HepG2 (cell line): ENCODE data around the gene SLBP. TPM values are rescaled to one million over a fixed set of nuclear protein-coding genes. Genes with fewer than 3 reads are reported as not detected.

Experiments
- CTCF ChIP-seq: sonication (generic); formaldehyde crosslinking; IDR thresholded peaks from 2 replicates; pipeline ENCODE4 v1.5.0; 2020; ENCODE audit warnings: mild to moderate bottlenecking, missing genetic modification reagents, moderate library complexity
- DR1 ChIP-seq: sonication (generic); formaldehyde crosslinking; IDR thresholded peaks from 2 replicates; pipeline ENCODE4 v1.8.0; 2021; ENCODE audit warnings: mild to moderate bottlenecking, missing genetic modification reagents, inconsistent platforms
- ELF3 ChIP-seq: IDR thresholded peaks from 2 replicates; pipeline ENCODE4 v1.6.1; 2016; ENCODE audit warnings: missing genetic modification reagents, missing compliant biosample characterization
- EP300 ChIP-seq, 3 experiments: sonication (generic) in 1 of 3; formaldehyde crosslinking in 1 of 3; IDR thresholded peaks; 2 replicates each; pipeline versions ENCODE4 v1.5.1 to v1.6.1; 2011 to 2020; ENCODE audit warnings: low read depth in 2 of 3, low read length in 2 of 3, borderline replicate concordance in 1 of 3, improper control_type of control experiment in 1 of 3, mild to moderate bottlenecking in 1 of 3, missing genetic modification reagents in 1 of 3, moderate library complexity in 1 of 3
- FUBP1 ChIP-seq: sonication (generic); formaldehyde crosslinking; IDR thresholded peaks from 2 replicates; pipeline ENCODE4 v1.5.1; 2020; ENCODE audit warnings: missing genetic modification reagents, mild to moderate bottlenecking, borderline replicate concordance
- HNRNPLL ChIP-seq: fragments of 200-400 bp; formaldehyde crosslinking; IDR thresholded peaks from 2 replicates; pipeline ENCODE4 v1.6.1; 2017; ENCODE audit warnings: mild to moderate bottlenecking, low read depth, low read length; ENCODE audit not compliant: poor library complexity, severe bottlenecking
- ISX ChIP-seq: sonication (generic); formaldehyde crosslinking; conservative IDR thresholded peaks from 2 replicates; pipeline ENCODE4 v1.5.0; 2020; ENCODE audit warnings: missing genetic modification reagents
- KLF13 ChIP-seq: sonication (generic); formaldehyde crosslinking; IDR thresholded peaks from 2 replicates; pipeline ENCODE4 v1.4.0; 2020; ENCODE audit warnings: mild to moderate bottlenecking, missing genetic modification reagents
- MAFK ChIP-seq, 2 experiments: IDR thresholded peaks in 1 of 2; conservative IDR thresholded peaks in 1 of 2; 2 replicates each; pipeline ENCODE4 v1.6.1; 2011; ENCODE audit warnings: improper control_type of control experiment in 2 of 2, low read length in 2 of 2
- RAD21 ChIP-seq: fragments of 450-650 bp; formaldehyde crosslinking; IDR thresholded peaks from 2 replicates; pipeline ENCODE4 v1.5.0; 2020; ENCODE audit warnings: mild to moderate bottlenecking
- SALL2 ChIP-seq: sonication (generic); formaldehyde crosslinking; IDR thresholded peaks from 2 replicates; pipeline ENCODE4 v1.8.1; 2023; ENCODE audit warnings: mild to moderate bottlenecking, missing genetic modification reagents, inconsistent platforms
- SRY ChIP-seq: sonication (generic); formaldehyde crosslinking; IDR thresholded peaks from 2 replicates; pipeline ENCODE4 v1.8.0; 2022; ENCODE audit warnings: mild to moderate bottlenecking, missing genetic modification reagents
- SSRP1 ChIP-seq: IDR thresholded peaks from 2 replicates; pipeline ENCODE4 v1.6.1; 2016; ENCODE audit warnings: control low read depth
- STAG1 ChIP-seq: sonication (generic); formaldehyde crosslinking; IDR thresholded peaks from 2 replicates; pipeline ENCODE4 v1.4.0; 2020; ENCODE audit warnings: missing genetic modification reagents
- THYN1 ChIP-seq: sonication (generic); formaldehyde crosslinking; IDR thresholded peaks from 2 replicates; pipeline ENCODE4 v1.8.1; 2023; ENCODE audit warnings: low read depth, mild to moderate bottlenecking, moderate library complexity, missing genetic modification reagents, borderline replicate concordance
- ZBTB20 ChIP-seq: sonication (generic); formaldehyde crosslinking; IDR thresholded peaks from 2 replicates; pipeline ENCODE4 v1.8.1; 2023; ENCODE audit warnings: missing genetic modification reagents, low read depth, mild to moderate bottlenecking, borderline replicate concordance
- ZBTB38 ChIP-seq: sonication (generic); formaldehyde crosslinking; IDR thresholded peaks from 2 replicates; pipeline ENCODE4 v1.5.1; 2020; ENCODE audit warnings: mild to moderate bottlenecking, missing genetic modification reagents
- ZFP37 ChIP-seq: sonication (generic); formaldehyde crosslinking; IDR thresholded peaks from 2 replicates; pipeline ENCODE4 v1.4.0; 2020; ENCODE audit warnings: missing genetic modification reagents, borderline replicate concordance
- ZNF17 ChIP-seq: sonication (generic); formaldehyde crosslinking; IDR thresholded peaks from 2 replicates; pipeline ENCODE4 v1.5.0; 2020; ENCODE audit warnings: mild to moderate bottlenecking, missing genetic modification reagents
- ZNF224 ChIP-seq: sonication (generic); formaldehyde crosslinking; IDR thresholded peaks from 2 replicates; pipeline ENCODE4 v1.5.0; 2020; ENCODE audit warnings: mild to moderate bottlenecking, missing genetic modification reagents
- ZNF263 ChIP-seq: sonication (generic); formaldehyde crosslinking; IDR thresholded peaks from 2 replicates; pipeline ENCODE4 v1.4.0; 2020; ENCODE audit warnings: missing genetic modification reagents
- ZNF383 ChIP-seq: sonication (generic); formaldehyde crosslinking; IDR thresholded peaks from 2 replicates; pipeline ENCODE4 v1.4.0; 2020; ENCODE audit warnings: missing genetic modification reagents, mild to moderate bottlenecking, borderline replicate concordance
- ZNF562 ChIP-seq: sonication (generic); formaldehyde crosslinking; IDR thresholded peaks from 2 replicates; pipeline ENCODE4 v1.8.0; 2022; ENCODE audit warnings: missing genetic modification reagents, borderline replicate concordance
- ZNF652 ChIP-seq: IDR thresholded peaks from 2 replicates; pipeline ENCODE4 v1.6.1; 2016; ENCODE audit warnings: low read depth, borderline replicate concordance
- ZNF746 ChIP-seq: sonication (generic); formaldehyde crosslinking; IDR thresholded peaks from 2 replicates; pipeline ENCODE4 v1.8.0; 2022; ENCODE audit warnings: mild to moderate bottlenecking, missing genetic modification reagents
- ZSCAN22 ChIP-seq: sonication (generic); formaldehyde crosslinking; IDR thresholded peaks from 2 replicates; pipeline ENCODE4 v1.4.0; 2020; ENCODE audit warnings: mild to moderate bottlenecking, missing genetic modification reagents
- polyA plus RNA-seq, 8 experiments: library from polyadenylated mRNA; depleted of rRNA in 3 of 8; stranded (reverse) in 7 of 8; unstranded in 1 of 8; fragments of >200 nt; fragmentation: Illumina TruSeq in 4 of 8; extraction: Trizol in 4 of 8; gene quantifications; 2 replicates each; pipeline versions ENCODE4 v1.2.1 to v1.2.3, GENCODE V29; 2011 to 2016; ENCODE audit warnings: low read depth in 4 of 8, missing spikeins in 1 of 8, mixed read lengths in 1 of 8; ENCODE audit not compliant: insufficient read depth in 1 of 8
- total RNA-seq, 5 experiments: library from RNA; depleted of rRNA; stranded (reverse); fragments of >200 nt; fragmentation: Illumina TruSeq; extraction: Trizol; gene quantifications; 2 replicates each; pipeline ENCODE4 v1.2.3, GENCODE V29; 2016; ENCODE audit warnings: low read depth in 1 of 5

Gene SLBP
- total and polyA plus RNA-seq, 2 of the 13 experiments (the other 11 are each of a cell fraction or from before 2014, with no cell fraction given), result 43.9 to 104 TPM

- no peak for TF ChIP-seq FUBP1
- peak; percentile 44 for TF ChIP-seq ELF3
- TF ChIP-seq ISX (CRISPR knock-in tag), result no peak
- TF ChIP-seq ZNF263 (CRISPR knock-in tag), result peak; percentile 71
- no peak for TF ChIP-seq ZSCAN22 (CRISPR knock-in tag)
- TF ChIP-seq EP300 (IDR thresholded peaks at IDR 0.05; ENCODE audit: low read depth in 2 of 2, low read length in 2 of 2), result peak in 1 of 2 experiments; percentile 42; a peak in 2 of 4 replicates
- TF ChIP-seq EP300 (CRISPR knock-in tag; IDR thresholded peaks at IDR 0.05; ENCODE audit: borderline replicate concordance), result no peak
- peak; percentile 61; the same call in 1 of the 2 replicates for TF ChIP-seq ZNF746
- TF ChIP-seq SSRP1, result 0 out of 2 replicates have a peak, but pooled peaks have one; percentile 23
- no peak for TF ChIP-seq THYN1
- no peak for TF ChIP-seq ZFP37 (CRISPR knock-in tag)
- peak; percentile 57 for TF ChIP-seq CTCF
- no peak for TF ChIP-seq KLF13 (CRISPR knock-in tag)
- TF ChIP-seq RAD21 (CRISPR knock-in tag), result peak; percentile 71
- no peak for TF ChIP-seq HNRNPLL
- TF ChIP-seq MAFK (conservative IDR thresholded peaks at IDR 0.05 in 1 of 2, IDR thresholded peaks at IDR 0.05 in 1 of 2; ENCODE audit: low read length in 2 of 2), result no peak
- peak; percentile 15; the same call in 1 of the 2 replicates for TF ChIP-seq ZBTB38 (CRISPR knock-in tag)
- no peak for TF ChIP-seq ZNF562 (CRISPR knock-in tag)
- TF ChIP-seq ZNF224 (CRISPR knock-in tag), result peak; percentile 60; the same call in 1 of the 2 replicates
- TF ChIP-seq ZNF17, result no peak
- TF ChIP-seq STAG1 (CRISPR knock-in tag), result peak; percentile 51
- peak; percentile 61; the same call in 1 of the 2 replicates for TF ChIP-seq DR1 (CRISPR knock-in tag)
- TF ChIP-seq SRY (CRISPR knock-in tag), result no peak; the same call in none of the 2 replicates
- TF ChIP-seq ZNF383 (CRISPR knock-in tag), result no peak
- TF ChIP-seq ZBTB20 (CRISPR knock-in tag), result no peak
- TF ChIP-seq SALL2 (CRISPR knock-in tag), result peak; percentile 58; the same call in 1 of the 2 replicates
- TF ChIP-seq ZNF652 (CRISPR knock-in tag), result no peak
Measured at GRCh38 chr4:1746919-1747602, 34.9 kb upstream of the SLBP start (continued).
